ENCODE results near the gene FLVCR2. TPM values are rescaled to one million over a fixed set of nuclear protein-coding genes. Genes with fewer than 3 reads are reported as not detected.
"Not testable (repeated sequence)": the region's sequence is repeated elsewhere in the genome, so short reads cannot be mapped to it uniquely, and the experiment has no call there.

Gene FLVCR2
- total RNA-seq, 4 donors from 2014 or later = 2.5 to 7.5 (median 4.6) TPM

DNA sequence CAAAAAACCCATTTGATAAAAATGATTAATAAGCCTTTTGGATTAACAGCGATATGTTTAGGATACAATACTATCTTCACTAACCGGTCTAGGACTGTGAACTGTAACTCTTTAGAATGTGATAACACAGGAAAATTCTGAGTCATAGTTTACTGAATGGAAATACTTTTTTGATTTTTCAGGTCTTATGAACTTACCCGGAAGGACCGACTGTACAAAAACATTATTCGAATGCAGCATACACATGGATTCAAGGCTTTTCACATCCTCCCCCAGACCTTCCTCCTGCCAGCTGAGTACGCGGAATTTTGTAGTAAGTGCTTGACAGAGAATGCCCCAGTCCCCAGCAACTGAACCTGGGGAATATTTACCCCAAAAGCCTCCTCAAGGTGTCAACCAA lies 111.6 kb downstream of the FLVCR2 start:
- H3K36me3 ChIP-seq = peaks cover 16 to 45% (median 31%) of the 10 kb centered on the region in 4 donors
- no peak overlapping the region for H3K4me3 ChIP-seq
- no peak overlapping the region for H3K27ac ChIP-seq (replicated peaks in 1 of 4)
- H3K4me1 ChIP-seq = no peaks in the 10 kb centered on the region
- no peaks in the 10 kb centered on the region for H3K9me3 ChIP-seq
- WGBS = 97% methylated on average over 7 of the region's 7 CpGs
- H3K27me3 ChIP-seq = no peaks in the 10 kb centered on the region
- TF ChIP-seq, protein P1, sequence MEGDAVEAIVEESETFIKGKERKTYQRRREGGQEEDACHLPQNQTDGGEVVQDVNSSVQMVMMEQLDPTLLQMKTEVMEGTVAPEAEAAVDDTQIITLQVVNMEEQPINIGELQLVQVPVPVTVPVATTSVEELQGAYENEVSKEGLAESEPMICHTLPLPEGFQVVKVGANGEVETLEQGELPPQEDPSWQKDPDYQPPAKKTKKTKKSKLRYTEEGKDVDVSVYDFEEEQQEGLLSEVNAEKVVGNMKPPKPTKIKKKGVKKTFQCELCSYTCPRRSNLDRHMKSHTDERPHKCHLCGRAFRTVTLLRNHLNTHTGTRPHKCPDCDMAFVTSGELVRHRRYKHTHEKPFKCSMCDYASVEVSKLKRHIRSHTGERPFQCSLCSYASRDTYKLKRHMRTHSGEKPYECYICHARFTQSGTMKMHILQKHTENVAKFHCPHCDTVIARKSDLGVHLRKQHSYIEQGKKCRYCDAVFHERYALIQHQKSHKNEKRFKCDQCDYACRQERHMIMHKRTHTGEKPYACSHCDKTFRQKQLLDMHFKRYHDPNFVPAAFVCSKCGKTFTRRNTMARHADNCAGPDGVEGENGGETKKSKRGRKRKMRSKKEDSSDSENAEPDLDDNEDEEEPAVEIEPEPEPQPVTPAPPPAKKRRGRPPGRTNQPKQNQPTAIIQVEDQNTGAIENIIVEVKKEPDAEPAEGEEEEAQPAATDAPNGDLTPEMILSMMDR (IDR thresholded peaks at IDR 0.05) = no peak
- no peak for TF ChIP-seq POLR2AphosphoS5 (IDR thresholded peaks at IDR 0.05)
- TF ChIP-seq POLR2A (IDR thresholded peaks at IDR 0.05; ENCODE audit: low read depth) = no peak
- no peak for TF ChIP-seq EP300 (IDR thresholded peaks at IDR 0.05)
- intact Hi-C loops (cut with DNase I) = no loop called here
- no peak for DNase-seq (ENCODE audit: extremely low spot score)

DNA sequence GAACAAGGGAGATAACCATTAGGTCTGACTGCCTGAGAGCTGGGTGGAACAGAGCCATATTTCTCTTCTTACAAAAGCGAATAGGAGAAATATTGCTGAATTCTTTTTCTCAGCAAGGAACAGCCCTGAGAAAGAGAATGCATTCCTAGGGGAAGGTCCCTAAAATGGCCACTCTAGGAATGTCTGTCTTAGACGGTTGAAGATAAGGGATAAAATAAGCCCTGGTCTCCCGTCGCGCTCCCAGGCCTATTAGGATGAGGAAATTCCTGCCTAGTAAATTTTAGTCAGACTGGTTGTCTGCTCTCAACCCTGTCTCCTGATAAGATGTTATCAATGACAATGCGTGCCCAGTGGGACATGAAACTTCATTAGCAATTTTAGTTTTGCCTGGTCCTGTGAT lies 116.6 kb downstream of the FLVCR2 start:
- H3K27me3 ChIP-seq; H3K27ac ChIP-seq (replicated peaks in 1 of 4); intact Hi-C loops (cut with DNase I); H3K4me3 ChIP-seq; DNase-seq (ENCODE audit: extremely low spot score); H3K4me1 ChIP-seq; H3K9me3 ChIP-seq: not testable (repeated sequence)
- H3K36me3 ChIP-seq = peaks cover 16 to 65% (median 43%) of the 10 kb centered on the region in 4 donors
- WGBS = 95% methylated on average over 6 of the region's 6 CpGs

DNA sequence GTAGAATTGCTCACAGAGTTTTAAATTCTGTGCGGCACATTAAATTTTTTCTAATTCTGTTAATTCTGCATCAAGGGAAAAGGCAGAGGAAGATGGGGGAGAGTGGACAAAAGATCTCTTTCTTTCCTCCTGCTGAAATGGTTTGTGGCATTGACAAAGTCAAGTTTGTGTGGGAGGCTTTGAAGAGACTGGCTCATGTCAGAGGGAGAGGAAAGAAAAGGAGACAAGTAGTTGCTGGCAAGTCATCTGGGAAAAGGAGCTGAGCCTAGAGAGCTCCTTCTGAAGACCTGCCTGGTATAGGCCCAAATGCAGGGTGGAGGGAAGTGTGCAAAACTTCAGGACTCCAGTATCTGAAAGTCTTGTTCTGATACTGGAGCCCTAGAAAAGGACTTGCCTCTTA lies 119.0 kb downstream of the FLVCR2 start:
- 97% methylated on average over 1 of the region's 1 CpG for WGBS
- H3K27ac ChIP-seq (replicated peaks in 1 of 4) = no peak overlapping the region
- intact Hi-C loops (cut with DNase I) = no loop called here

More for the DNA sequence above, 119.0 kb downstream of the FLVCR2 start:
- TF ChIP-seq EP300 (IDR thresholded peaks at IDR 0.05) (no peak), POLR2A (IDR thresholded peaks at IDR 0.05; ENCODE audit: low read depth) (no peak), POLR2AphosphoS5 (IDR thresholded peaks at IDR 0.05) (no peak)
- TF ChIP-seq, protein P1 (IDR thresholded peaks at IDR 0.05) = no peak
- peaks cover 7 to 10% (median 9%) of the 10 kb centered on the region in 4 donors for H3K4me1 ChIP-seq
- H3K4me3 ChIP-seq = no peak overlapping the region
- no peak for DNase-seq (ENCODE audit: extremely low spot score)
- no peaks in the 10 kb centered on the region for H3K27me3 ChIP-seq
- H3K9me3 ChIP-seq = no peaks in the 10 kb centered on the region
- H3K36me3 ChIP-seq = peaks cover 0 to 53% (median 32%) of the 10 kb centered on the region in 4 donors

Small RNAs within 50 kb of the gene (small RNA-seq; reads per million reads assigned to genes)
- gene RNA5SP387 = 0 to 0.84 (median 0) reads per million in 3 donors

Other genes starting within 250 kb of the FLVCR2 start
- 10 to 100 TPM; 50.5 to 94.5 (median 78.3) TPM for gene JDP2, start 150.6 kb upstream of the FLVCR2 start, total RNA-seq
- 10 to 100 TPM in 1 of 4 donors, 1 to 10 TPM in 3; 1.7 to 37.3 (median 4.4) TPM for gene BATF, start 56.2 kb upstream of the FLVCR2 start, total RNA-seq
- 1 to 10 TPM; 6.0 to 7.5 (median 6.9) TPM for gene ERG28, start 82.3 kb downstream of the FLVCR2 start, total RNA-seq
- 10 to 100 TPM; 16.9 to 26.6 (median 21.2) TPM for gene TTLL5, start 82.6 kb downstream of the FLVCR2 start, total RNA-seq